OCI-LY1 (cell line): ENCODE data around the gene MAP3K20.

ENCODE experiments used
- EZH2 ChIP-seq: fragments of 200-600 bp; sonication (generic), shearing (Covaris generic); IDR thresholded peaks from 2 replicates; pipeline ENCODE4 v1.8.0; 2017; ENCODE audit warnings: borderline replicate concordance, mixed run types, mild to moderate bottlenecking, antibody characterized with exemption, low read length, moderate library complexity, mixed read lengths
- TF ChIP-seq, protein P1 (sequence below): fragments of 200-600 bp; sonication (generic), shearing (Covaris generic); IDR thresholded peaks from 2 replicates; pipeline ENCODE4 v1.5.1; 2017; ENCODE audit warnings: mild to moderate bottlenecking, antibody characterized with exemption, low read length, moderate library complexity, mixed read lengths

GRCh38 chr2:173040729-173041128 lies 34.9 kb upstream of the MAP3K20 start:
- TF ChIP-seq, protein P1, sequence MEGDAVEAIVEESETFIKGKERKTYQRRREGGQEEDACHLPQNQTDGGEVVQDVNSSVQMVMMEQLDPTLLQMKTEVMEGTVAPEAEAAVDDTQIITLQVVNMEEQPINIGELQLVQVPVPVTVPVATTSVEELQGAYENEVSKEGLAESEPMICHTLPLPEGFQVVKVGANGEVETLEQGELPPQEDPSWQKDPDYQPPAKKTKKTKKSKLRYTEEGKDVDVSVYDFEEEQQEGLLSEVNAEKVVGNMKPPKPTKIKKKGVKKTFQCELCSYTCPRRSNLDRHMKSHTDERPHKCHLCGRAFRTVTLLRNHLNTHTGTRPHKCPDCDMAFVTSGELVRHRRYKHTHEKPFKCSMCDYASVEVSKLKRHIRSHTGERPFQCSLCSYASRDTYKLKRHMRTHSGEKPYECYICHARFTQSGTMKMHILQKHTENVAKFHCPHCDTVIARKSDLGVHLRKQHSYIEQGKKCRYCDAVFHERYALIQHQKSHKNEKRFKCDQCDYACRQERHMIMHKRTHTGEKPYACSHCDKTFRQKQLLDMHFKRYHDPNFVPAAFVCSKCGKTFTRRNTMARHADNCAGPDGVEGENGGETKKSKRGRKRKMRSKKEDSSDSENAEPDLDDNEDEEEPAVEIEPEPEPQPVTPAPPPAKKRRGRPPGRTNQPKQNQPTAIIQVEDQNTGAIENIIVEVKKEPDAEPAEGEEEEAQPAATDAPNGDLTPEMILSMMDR: no peak
- no peak for TF ChIP-seq EZH2
